Body of pancreas (tissue), 4 donors: Measurements from ENCODE around the gene OR14J1. TPM values are rescaled to one million over a fixed set of nuclear protein-coding genes. Genes with fewer than 3 reads are reported as not detected.

Source experiments
- ATAC-seq: fragments of 150-250 bp; one replicate; pipeline ENCODE4 v1.9.1; 2016
- DNase-seq, 4 donors: peaks; one replicate each; pipeline ENCODE4 v3.0.0-alpha.2; 2019
- H3K27ac ChIP-seq, 4 donors: fragments of 200-600 bp; sonication (generic); 1 replicate in 3 of 4; 2 replicates in 1 of 4; pipeline versions ENCODE4 v1.5.1 to v1.6.1; 2016 to 2019; ENCODE audit warnings: mild to moderate bottlenecking in 1 of 4, mixed read lengths in 1 of 4, moderate library complexity in 1 of 4
- H3K27me3 ChIP-seq, 2 donors: fragments of 200-600 bp; sonication (generic); one replicate each; pipeline ENCODE4 v1.6.0; 2016; ENCODE audit warnings: mild to moderate bottlenecking in 1 of 2
- H3K36me3 ChIP-seq, 2 donors: fragments of 200-600 bp; sonication (generic); replicated peaks in 1 of 2; 2 replicates each; pipeline ENCODE4 v1.5.1; 2016; ENCODE audit warnings: low read depth in 2 of 2; ENCODE audit not compliant: insufficient read depth in 1 of 2
- H3K4me1 ChIP-seq: fragments of 200-600 bp; sonication (generic); one replicate; pipeline ENCODE4 v1.6.0; 2016
- H3K4me3 ChIP-seq, 2 donors: fragments of 200-600 bp; sonication (generic); 1 replicate in 1 of 2; 2 replicates in 1 of 2; pipeline ENCODE4 v1.5.1; 2016 to 2019
- H3K9me3 ChIP-seq, 3 donors: fragments of 200-600 bp; sonication (generic); 1 replicate in 2 of 3; 2 replicates in 1 of 3; pipeline ENCODE4 v1.5.1; 2016
- POLR2A ChIP-seq, 3 donors: fragments of 450-650 bp; IDR thresholded peaks; one replicate each; pipeline ENCODE4 v1.6.1; 2016; ENCODE audit warnings: antibody characterized with exemption in 3 of 3, mild to moderate bottlenecking in 2 of 3
- WGBS, 2 donors: methylation state at CpG; one replicate each; pipeline ENCODE4 v1.1.5; 2017; 5-methylcytosine and 5-hydroxymethylcytosine counted together
- intact Hi-C: fragments of 100-400 bp; cut with DNase I; formaldehyde crosslinking; loops from one replicate; pipeline ENCODE4 v1.15.1; 2023
- total RNA-seq, 2 donors: library from RNA; depleted of rRNA; stranded (reverse); fragments of >200 nt; gene quantifications; one replicate each; pipeline ENCODE4 v1.1.0, GENCODE V29; 2016
- TF ChIP-seq, protein P1 (sequence below), 7 experiments: fragments of 450-650 bp in 4 of 7; fragments of 200-600 bp in 3 of 7; sonication (generic) in 3 of 7; IDR thresholded peaks; one replicate each; pipeline ENCODE4 v1.5.1; 2016 to 2019; ENCODE audit warnings: antibody characterized with exemption in 7 of 7

The OR14J1 gene
- total RNA-seq, 2 donors from 2014 or later, result not detected

DNA sequence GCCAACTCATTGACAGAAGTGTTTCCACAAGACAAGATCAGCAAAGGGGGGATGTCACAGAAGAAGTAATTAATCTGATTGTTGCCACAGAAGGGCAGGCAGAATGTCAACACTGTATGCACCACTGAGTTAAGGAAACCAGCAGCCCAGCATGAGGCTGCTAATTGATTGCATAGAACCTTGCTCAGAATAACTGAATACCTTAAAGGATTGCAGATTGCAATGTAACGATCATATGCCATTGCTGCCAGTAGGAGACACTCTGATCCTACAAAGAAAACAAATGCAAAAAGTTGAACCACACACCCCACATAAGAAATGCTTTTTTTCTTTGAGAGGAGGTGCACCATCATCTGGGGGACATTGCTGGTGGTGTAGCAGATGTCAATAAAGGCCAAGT, 54.1 kb downstream of the OR14J1 start:
- no peak overlapping the region for H3K27ac ChIP-seq
- H3K27me3 ChIP-seq, result no peaks in the 10 kb centered on the region
- DNase-seq (no peak), ATAC-seq (no peak)
- 9 to 38% methylated on average over 1 of the region's 1 CpG for WGBS, 2 donors
- no peaks in the 10 kb centered on the region for H3K4me1 ChIP-seq
- intact Hi-C loops, result no loop called here
- H3K36me3 ChIP-seq, result no peaks in the 10 kb centered on the region
- no peak overlapping the region for H3K4me3 ChIP-seq
- H3K9me3 ChIP-seq, result peaks cover 0 to 10% (median 0%) of the 10 kb centered on the region in 3 donors
- TF ChIP-seq POLR2A (IDR thresholded peaks at IDR 0.05), result no peak
- TF ChIP-seq, protein P1, sequence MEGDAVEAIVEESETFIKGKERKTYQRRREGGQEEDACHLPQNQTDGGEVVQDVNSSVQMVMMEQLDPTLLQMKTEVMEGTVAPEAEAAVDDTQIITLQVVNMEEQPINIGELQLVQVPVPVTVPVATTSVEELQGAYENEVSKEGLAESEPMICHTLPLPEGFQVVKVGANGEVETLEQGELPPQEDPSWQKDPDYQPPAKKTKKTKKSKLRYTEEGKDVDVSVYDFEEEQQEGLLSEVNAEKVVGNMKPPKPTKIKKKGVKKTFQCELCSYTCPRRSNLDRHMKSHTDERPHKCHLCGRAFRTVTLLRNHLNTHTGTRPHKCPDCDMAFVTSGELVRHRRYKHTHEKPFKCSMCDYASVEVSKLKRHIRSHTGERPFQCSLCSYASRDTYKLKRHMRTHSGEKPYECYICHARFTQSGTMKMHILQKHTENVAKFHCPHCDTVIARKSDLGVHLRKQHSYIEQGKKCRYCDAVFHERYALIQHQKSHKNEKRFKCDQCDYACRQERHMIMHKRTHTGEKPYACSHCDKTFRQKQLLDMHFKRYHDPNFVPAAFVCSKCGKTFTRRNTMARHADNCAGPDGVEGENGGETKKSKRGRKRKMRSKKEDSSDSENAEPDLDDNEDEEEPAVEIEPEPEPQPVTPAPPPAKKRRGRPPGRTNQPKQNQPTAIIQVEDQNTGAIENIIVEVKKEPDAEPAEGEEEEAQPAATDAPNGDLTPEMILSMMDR (IDR thresholded peaks at IDR 0.05), result no peak

Other genes starting within 250 kb of the OR14J1 start
- gene OR2B3, start 214.4 kb upstream of the OR14J1 start, total RNA-seq, result not detected
- not detected for gene OR2J1, start 202.2 kb upstream of the OR14J1 start, total RNA-seq
- gene OR2J3, start 193.6 kb upstream of the OR14J1 start, total RNA-seq, result not detected
- not detected for gene OR2J2, start 130.8 kb upstream of the OR14J1 start, total RNA-seq
- not detected for gene OR5V1, start 67.2 kb downstream of the OR14J1 start, total RNA-seq
- gene OR12D3, start 73.6 kb downstream of the OR14J1 start, total RNA-seq, result not detected
- not detected for gene OR12D2, start 93.9 kb downstream of the OR14J1 start, total RNA-seq
- not detected for gene OR12D1, start 113.2 kb downstream of the OR14J1 start, total RNA-seq
- gene OR10C1, start 137.6 kb downstream of the OR14J1 start, total RNA-seq, result not detected
- not detected for gene OR11A1, start 155.4 kb downstream of the OR14J1 start, total RNA-seq
- gene OR2H1, start 155.5 kb downstream of the OR14J1 start, total RNA-seq, result not detected
- gene MAS1L, start 186.3 kb downstream of the OR14J1 start, total RNA-seq, result not detected